DMS114 treated with DMSO at 0.1 percent for 48 hours (cell line): ENCODE measurements around the gene COPS6.
A peak's percentile ranks its signal among the peaks of the same experiment; 100 is the strongest.
"Not testable (repeated sequence)": the region's sequence is repeated elsewhere in the genome, so short reads cannot be mapped to it uniquely, and the experiment has no call there.

Experiments used
- DNase-seq: peaks from one replicate; lab custom pipeline; 2025; ENCODE audit not compliant: unreplicated experiment; lab: John Stamatoyannopoulos, UW

Gene COPS6

DNA sequence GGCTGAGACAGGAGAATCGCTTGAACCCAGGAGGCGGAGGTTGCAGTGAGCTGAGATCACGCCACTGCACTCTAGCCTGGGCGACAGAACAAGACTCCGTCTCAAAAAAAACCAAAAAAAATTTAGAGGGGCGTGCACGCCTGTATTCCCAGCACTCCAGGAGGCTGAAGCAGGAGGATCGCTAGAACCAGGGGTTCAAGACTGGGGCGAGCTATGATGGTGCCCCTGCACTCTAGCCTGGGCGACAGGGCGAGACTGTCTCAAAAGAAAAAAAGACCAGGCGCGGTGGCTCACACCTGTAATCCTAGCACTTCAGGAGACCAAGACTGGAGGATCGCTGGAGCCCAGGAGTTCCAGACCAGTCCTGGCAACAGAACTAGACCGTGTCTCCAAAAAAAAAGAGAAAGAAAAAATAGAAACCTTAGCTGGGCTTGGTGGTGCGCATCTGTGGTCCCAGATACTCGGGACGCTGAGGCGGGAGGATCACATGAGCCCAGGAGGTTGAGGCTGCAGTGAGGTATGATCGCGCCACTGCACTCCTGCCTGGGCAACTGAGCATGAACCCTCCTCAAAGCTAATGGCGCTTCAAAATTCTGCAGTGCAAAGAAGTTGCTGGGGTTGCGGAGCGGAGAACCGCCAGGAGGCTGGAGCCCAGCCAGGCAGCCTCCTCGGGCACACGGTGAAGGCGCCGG lies 37.6 kb downstream of the COPS6 start:
- no peak for DNase-seq

DNA sequence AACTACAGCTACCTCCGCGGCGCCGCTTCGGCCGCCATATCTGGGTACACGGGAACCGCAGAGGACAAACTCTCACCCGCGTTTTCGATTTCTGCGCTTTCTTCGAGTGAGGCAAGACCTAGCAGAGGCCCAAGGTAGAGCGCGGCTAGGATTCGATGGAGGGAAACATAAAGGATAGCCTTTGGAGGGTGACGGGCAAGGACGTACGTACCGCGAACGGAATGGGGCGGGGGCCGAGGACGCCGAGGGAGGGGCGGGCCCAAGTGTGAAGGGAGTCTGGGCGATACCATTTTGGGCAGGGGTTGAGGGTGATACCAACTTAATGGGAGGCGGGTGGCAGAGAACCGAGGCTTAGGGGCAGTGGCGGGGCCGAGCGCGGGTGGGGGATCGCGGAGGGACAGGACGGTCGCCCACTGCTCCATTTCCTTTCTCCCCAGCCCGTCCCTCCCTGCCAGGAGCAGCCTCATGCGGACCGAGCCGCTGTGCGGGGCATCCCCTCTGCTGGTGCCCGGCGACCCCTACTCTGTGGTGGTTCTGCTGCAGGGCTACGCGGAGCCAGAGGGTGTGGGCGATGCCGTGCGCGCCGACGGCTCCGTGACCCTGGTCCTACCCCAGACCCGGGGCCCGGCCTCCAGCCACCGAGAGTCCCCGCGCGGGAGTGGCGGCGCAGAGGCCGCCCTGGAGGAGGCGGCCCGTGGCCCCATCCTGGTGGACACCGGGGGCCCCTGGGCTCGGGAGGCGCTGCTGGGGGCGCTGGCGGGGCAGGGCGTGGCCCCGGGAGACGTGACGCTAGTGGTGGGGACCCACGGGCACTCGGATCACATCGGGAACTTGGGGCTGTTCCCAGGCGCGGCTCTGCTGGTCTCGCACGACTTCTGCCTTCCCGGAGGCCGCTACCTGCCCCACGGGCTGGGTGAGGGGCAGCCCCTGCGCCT lies 38.4 kb downstream of the COPS6 start, which contains the start of gene MBLAC1:
MBLAC1 (plus strand) TSS at position 37 of the 935 bp plus-strand sequence; CDS start at position 466, 429 bp downstream.
- DNase-seq: peak; percentile 83

DNA sequence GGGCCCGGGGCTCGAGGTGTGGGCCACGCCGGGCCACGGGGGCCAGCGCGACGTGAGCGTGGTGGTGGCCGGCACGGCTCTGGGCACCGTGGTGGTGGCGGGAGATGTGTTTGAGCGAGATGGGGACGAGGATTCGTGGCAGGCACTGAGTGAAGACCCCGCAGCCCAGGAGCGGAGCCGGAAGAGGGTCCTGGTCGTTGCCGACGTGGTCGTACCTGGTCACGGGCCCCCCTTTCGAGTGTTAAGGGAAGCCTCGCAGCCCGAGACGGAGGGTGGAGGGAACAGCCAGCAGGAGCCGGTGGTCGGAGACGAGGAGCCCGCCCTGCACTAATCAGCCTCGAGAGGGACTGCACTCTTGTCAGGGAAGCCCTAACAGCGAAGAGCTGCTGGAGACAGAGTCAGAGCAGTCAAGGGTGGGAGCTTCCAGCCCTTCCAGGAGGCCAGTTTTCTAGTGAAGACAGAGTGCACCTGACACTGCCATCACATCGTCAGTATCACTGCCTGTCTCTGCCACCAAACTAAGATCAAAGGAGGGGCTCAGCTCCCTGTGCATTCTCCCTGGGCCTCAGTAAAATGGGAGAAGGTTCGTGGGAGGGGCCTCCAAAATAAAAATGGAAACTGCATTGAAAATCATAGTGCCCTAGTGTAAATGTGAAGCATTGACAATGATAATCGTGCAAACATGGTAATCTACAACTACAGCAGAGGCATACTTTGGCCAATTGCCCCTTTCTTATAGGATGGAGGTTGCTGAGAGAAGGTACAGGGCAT lies 39.3 kb downstream of the COPS6 start:
- no peak for DNase-seq

DNA sequence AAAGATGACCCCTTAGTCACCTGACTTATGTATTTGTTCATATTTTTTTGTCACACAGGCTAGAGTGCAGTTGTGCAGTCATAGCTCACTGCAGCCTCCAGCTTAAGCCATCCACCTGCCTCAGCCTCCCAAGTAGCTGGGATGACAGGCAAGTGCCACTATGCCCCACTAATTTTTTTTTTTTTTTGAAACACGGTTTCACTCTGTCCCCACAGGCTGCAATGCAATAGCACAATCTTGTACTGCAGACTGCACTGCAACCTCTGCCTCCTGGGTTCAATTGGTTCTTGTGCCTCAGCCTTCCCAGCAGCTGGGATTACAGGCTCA lies 39.8 kb downstream of the COPS6 start:
- DNase-seq: no peak

DNA sequence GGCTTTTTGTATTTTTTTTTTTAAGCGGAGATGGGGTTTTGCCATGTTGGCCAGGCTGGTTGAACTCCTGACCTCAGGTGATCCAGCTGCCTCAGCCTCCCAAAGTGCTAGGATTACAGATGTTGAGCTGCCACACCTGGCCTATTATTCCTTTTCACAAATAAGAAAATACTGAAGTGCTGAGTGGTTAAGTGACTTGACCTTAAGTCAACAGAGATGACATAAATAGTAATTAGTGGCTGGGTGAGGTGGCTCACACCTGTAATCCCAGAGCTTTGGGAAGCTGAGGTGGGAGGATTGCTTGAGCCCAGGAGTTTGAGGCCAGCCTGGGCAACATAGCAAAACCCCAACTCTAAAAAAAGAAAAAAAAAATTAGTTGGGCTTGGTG lies 41.4 kb downstream of the COPS6 start:
- DNase-seq: not testable (repeated sequence)

DNA sequence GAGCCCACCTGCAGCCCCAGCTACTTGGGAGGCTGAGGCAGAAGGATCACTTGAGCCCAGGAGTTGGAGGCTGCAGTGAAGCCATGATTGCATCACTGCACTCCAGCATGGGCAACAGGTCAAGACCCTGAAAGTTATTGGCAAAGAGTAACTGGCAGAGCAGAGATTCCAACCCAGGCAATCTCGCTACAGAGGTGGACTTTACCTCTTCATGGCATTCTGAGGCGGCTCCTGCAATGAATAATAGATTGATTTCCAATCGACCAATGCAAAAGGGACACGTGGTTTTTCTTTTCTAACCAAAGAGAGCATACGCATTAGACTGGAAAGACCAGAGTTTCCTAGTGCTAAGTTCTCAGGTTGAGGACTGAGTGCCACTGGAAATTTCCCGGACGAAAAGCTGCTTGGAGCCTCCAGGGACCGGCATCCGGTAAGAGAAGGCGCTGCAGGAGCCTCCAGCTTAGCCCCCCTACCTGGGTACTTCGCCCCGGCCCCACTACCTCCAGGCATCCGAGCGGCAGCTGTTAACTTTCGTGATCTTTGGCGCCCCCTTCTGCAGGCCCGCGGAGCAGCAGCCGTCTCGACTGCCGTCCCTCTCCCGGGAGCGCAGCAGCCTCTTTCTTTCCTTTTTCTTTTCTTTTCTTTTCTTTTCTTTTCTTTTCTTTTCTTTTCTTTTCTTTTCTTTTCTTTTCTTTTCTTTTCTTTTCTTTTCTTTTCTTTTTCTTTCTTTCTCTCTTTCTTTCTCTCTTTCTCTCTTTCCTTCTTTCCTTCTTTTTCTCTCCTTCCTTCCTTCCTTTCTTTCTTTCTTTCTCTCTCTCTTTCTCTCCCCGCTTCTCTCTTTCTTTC lies 42.1 kb downstream of the COPS6 start:
- peak; percentile 33 for DNase-seq

DNA sequence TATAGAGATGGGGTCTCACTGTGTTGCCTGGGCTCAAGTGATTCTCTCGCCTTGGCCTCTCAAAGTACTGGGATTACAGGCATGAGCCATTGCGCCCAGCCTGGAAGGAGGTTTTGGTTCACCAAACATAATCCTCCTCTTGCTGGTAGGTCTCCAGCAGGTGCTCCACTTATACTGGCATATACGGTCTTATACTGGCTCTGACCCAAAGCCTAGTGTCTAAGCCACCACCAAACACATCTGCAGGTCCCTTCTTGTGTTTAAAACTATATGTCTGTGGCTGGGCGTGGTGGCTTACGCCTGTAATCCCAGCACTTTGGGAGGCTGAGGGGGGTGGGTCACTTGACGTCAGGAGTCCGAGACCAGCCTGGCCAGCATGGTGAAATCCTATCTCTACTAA lies 43.4 kb downstream of the COPS6 start:
- no peak for DNase-seq

DNA sequence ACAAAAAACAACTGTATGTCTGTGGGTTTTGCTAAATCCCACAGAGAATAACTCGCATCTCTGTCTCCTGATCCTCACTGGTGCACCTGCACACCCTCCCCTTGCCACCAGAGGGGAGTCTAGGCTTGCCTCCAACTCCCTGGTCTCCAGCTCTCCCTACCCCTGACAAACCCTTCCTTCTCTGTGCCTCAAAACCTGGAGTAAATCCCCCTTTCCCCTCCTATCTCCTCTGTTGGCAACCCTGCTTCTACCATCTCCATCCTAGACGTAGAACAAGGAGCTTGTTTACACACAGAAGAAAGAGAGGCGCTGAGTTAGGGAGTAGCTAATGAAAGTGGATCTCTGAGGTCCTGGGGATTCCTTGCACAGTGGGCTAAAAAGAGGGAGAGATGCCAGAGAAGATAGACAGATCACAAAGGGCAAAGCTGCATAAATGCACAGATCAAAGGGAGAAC lies 44.0 kb downstream of the COPS6 start:
- peak; percentile 48 for DNase-seq

DNA sequence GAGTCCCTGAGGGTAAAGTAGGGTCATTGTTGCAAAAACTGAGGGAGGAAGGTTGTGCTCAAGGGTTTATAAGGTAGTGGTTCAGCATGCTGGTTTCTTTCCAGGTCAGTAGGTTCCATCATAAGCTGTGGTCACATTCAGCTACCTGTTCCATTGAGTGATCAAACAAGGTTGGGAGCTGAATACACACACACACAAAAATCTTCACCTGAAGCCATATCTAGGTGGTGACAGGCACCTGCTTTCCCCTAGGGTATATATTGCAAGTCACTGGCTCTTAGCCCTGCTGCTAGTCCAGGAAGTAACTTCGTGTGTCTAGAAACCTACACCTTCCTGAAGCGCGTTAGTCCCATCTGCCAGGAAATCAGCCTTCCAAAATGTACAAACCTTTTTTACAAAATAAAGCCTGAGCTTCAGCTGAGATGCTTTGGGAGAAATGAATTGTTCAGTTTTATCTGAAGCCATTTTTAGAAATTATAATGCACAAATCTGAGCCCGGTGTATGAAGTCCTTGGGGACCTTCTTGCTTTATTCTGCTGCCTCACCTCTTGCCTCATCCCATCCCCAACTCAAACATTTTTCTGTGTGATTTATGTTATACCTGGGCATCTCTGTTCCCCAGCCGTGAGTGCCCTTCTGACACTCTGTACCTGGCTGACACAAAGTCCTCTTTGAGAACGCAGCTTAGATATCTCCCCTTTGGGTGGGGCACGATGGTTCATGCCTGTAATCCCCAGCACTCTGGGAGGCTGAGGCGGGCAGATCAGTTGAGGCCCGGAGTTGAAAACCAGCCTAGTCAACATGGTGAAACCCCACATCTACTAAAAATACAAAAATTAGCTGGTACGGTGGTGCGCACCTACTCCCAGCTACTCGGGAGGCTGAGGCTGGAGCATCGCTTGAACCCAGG lies 49.3 kb downstream of the COPS6 start:
- no peak for DNase-seq

DNA sequence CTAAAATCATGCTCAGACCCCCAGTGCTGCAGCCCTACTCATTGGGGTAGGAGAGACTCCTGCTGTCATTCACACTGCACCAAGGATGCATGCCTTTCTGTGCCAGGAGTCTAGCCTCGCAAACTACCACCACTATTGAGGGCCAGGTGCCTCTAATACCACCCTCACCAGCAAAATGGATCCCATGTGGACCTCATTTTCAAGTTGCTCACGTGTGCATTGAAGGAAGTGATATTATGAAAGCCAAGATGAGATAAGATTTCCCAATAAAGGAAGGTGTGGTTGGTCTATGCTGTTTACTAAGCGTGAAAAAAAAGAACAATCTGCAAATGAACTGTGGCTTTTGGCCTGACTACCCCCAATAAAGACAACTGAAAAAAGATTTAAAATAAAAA lies 52.8 kb downstream of the COPS6 start:
- DNase-seq: no peak
